HL-60/S4 treated with retinoic acid at 250 ng/mL for 4 days and 3 days (cell line): ENCODE data around the gene TMEM150A.
"Not testable (repeated sequence)": the region's sequence is repeated elsewhere in the genome, so short reads cannot be mapped to it uniquely, and the experiment has no call there.

Source experiments
- in situ Hi-C: fragments of 300-500 bp; cut with MboI; formaldehyde crosslinking; loops from 2 replicates; pipeline ENCODE4 v1.7.0; 2022; ENCODE audit warnings: low sequenced_read_pairs

Gene TMEM150A

DNA sequence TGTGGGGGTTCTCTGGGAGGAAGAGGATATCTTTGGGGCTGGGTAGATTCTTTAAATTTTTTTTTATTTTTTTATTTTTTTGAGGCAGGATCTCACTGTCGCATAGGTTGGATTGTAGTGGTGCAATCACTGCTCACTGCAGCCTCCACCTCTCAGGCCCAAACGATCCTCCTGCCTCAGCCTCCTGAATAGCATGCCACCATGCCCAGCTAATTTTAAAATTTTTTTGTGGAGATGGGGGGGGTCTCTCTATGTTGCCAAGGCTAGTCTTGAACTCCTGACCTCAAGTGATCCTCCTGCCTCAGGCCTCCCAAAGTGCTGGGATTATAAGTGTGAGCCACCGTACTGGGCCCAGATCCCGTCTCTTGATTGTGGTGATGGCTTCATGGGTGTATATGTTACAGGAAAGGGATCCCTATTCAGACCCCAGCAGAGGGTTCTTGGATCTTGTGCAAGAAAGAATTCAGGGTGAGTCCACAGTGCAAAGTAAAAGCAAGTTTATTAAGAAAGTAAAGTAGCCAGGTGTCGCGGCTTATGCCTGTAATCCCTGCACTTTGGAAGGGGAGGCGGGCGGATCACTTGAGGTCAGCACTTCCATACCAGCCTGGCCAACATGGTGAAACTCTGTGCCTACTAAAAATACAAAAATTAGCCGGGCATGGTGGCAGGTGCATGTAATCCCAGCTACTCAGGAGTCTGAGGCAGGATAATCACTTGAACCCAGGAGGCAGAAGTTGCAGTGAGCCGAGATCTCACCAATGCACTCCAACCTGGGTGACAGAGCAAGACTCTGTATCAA lies 11.4 kb upstream of the TMEM150A start:
- in situ Hi-C loops = no loop called here

DNA sequence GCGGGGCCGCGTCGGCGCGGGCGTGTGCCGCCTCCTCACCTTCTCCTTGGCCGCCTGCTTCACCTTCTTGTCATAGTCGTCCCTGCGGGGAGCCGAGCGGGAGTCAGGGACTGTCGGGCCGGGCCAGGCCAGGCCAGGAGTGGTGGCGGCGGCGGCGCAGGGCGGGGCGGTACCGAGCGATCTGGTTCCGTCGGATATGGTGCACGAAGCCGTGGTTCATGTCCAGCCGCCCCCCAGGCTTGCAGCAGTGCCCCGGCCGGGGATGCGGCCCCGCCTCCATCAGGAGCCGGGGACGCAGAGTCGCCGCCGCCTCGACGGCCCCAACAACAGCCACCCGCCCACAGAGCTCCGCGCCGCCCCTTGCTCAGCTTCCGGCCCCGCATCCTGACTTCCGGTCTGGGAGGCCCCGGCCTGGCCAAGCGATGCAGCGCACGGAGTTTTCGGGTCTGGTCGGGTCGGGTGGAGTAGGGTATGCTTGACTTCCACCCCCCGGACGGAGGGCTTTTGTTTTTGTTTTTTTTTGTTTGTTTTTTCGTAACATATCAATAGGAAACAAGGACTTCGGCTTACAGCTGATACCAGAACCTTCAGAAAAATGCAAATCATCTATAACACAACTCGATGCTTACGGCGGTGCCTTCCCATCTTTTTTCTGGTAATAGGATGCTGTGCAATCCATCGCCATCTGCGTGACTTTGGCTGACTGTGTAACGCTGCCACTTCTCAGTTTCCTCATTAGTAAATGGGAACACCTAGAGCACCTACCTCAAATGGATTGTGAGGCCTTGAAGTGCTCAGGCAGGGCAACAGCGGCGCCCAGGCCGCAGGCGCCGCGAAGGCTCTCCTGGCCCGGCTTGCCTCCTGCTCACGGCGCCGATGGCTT lies 9.4 kb upstream of the TMEM150A start, which contains the start of gene C2orf68:
TSS of gene C2orf68 (minus strand) at position 362 of the 883 bp plus-strand sequence. CDS start at position 280, 82 bp downstream.
- in situ Hi-C loops = no loop called here

DNA sequence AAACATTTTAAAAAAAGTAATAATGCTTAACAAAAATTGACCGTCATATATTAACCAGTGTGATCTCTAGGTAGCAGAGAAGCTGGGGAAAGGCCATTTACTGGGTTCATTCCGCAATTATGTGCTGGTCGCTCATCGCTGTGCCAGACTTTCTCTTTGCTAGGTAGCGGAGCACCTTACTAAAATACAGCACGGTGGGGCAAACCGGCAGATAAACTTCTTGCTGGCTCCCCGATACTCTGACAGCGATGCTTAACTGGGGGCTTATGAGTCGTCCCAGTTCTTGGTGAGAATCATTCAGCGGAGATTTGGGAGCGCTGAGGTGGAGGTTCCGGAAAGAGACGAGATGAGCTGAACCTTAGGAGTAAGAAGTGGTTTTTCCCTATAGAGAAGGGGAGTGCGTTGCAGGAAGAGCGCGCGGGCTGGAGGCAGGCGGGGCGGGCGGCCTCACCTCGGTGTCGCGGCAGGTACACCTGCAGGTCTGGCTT lies 8.8 kb upstream of the TMEM150A start:
- in situ Hi-C loops = no loop called here

DNA sequence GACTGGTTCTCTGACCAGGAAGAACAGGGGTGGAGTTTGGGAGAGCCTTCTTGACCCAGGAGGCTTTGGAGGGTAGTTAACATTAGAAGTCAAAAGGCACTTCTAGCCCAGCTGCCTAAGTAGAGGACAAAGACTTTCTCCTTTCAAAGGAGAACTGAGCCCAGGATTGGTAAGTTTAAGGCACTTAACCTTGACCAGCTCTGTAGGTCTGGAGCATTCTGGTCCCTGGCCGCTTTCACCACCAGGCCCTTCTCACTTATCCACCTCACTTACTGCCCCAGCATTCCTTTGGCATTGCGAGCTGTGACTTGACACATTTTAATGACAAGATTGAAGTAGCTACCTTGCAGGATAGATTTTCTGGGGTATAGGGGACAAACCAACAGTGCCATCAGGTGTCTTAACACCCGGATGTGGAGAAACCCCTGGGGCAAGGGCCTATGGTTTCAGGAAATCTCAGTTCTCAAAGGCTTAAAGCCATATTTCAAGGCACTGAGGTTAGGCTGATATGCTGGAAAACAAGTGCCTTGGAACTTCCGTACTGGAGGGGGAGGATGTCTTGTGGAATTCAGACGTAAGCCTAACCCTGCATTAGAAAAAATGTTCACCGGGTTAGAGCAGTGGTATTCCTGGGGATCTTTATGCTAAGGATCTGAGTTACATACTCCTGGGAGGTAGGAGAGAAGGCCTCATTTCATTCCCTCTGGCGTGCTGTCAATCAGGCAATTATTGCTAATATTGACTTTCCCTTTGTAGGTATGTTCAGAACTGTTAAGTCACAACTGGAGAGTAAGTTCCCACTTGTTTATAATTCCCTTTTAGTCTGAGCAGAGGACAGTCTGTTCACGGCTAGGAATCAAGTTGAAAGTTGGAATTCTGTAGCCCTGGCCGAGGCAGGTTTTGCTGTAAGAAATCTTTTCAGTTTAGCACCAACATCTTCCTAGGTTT lies 5.0 kb upstream of the TMEM150A start:
- in situ Hi-C loops = no loop called here

- in situ Hi-C loops = no loop called here
Measured at GRCh38 chr2:85606116-85606455, 3.6 kb upstream of the TMEM150A start.

DNA sequence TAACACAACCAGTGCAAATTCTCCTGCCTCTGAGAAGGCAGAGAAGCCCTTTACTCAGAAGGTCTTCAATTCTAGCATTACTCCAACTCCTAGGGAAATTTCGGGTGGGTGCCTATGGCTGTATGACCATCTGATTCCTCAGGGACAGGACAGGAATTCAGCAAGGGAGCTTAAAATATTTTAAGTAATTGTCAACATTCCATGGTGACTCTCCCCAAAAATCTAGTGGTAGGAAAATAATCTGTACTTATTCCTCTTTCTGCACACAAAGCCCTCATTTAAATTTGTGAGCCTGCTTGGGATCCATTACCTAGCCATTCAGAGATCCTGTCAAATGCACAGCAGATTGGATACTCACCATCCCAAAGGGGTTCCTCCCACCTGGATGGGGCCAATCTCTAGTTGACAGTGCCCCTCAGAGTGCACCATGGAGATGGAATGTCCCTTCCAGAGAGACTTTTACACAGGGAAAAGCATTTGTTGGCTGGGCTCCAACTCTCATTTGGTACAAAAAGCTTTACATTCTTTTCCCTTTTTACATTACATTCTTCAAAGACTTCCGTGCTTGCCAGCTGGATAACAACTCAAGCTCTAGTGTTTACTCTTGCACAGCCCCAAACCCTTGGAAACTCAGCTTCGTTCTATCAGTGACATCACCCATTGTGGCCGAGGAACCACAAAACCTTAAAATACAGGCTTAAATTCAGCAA lies 3.1 kb upstream of the TMEM150A start:
- in situ Hi-C loops = no loop called here

- in situ Hi-C loops = no loop called here
Measured at GRCh38 chr2:85604568-85605339, 2.3 kb upstream of the TMEM150A start.

DNA sequence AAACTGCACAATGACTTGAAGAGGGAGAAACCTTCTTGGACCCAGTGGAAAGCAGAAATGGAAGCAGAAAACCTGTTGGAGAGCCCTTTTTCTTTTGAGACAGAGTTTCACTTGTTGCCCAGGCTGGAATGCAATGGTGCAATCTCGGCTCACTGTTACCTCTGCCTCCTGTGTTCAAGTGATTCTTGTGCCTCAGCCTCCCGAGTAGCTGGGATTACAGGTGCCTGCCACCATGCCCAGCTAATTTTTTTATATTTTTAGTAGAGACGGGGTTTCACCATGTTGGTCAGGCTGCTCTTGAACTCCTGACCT lies 1.6 kb upstream of the TMEM150A start:
- in situ Hi-C loops = not testable (repeated sequence)

DNA sequence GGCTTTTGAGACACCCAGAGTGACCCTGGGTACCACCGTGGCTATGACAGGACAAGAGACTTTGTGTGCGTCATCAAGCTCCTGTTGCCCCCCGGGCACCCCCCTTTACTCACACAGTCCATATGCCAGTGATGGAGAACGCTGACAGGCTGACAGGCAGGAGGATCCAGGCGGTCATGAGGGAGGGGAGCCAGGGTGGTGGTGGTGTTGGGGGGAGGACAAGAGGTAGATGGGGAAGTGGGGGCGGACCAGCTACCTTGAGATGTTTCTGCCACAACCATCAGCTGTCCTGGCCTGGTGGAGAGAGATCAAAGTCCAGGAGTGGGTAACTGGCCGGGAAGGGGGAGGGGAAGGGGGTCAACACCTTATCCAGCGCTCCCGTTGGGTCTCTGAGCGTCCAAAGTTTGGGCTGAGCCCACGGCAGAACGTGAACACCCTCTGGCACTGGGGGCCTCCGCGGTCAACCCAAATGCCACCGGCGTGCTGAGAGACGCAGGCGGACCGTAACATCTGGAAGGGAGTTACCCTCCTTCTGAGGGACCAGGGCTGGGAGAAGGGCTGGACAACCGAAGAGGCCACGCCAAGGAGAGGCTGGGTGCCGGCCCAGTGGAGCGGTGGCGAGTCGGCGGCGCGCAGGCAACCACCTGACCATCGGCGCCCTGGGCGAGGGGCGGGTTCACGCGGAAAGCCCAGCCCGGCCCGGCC lies 575 bp downstream of the TMEM150A start:
- in situ Hi-C loops = no loop called here

- in situ Hi-C loops = no loop called here
Measured at GRCh38 chr2:85600951-85601770, 1.3 kb downstream of the TMEM150A start.

DNA sequence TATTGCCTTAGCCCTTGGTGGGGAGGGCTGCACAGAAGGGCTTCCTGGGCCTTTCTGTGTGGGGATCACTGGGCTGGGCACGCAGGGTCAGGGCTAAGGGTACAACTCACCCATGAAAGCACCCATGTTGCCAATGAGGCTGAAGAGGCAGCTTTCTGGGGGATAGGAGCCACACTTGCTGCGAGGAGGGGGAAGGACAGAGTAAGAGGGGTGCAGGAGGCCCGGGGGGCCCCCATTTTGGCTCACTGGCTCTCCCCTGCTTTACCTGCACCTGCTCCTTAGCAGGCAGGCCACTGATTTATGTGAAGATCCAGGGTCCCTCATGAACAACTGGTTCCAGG lies 2.3 kb downstream of the TMEM150A start:
- in situ Hi-C loops = no loop called here

GRCh38 chr2:85599468-85600234 lies 2.8 kb downstream of the TMEM150A start:
- in situ Hi-C loops = no loop called here

DNA sequence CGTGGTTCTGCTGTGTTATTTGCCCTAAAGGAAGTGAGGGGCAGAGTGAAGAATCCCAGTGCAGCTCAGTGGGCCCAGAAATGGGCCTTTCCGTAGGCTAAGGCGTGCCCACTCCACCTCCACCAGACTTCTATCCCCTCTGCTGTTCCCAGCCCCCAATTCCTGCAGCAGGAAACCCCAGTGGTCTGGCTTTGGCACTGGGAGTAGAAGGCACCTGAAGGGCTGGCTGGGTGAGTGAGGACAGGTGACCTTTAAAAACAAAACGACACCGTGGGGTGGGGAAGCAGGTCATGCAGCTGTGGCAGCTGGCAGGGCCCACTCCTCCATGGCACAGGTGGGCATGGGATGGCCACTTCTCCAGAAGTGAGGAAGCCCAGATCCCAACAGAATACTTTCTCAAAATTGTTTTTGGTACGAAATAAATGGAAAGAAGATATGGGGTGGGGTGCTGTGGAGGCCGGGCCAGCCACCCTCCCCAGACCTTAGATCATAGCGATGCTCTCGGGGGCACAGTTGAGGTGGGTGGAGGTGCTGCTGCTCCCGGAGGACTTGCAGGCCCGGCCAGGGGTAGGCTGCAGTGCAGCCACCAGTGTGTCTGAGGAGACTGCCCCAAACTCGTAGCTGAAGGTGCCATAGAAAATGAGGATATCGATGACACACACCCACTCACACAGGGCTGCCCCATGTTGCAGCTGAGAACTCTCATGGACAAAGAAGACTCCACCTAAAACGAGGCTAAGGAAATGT lies 3.7 kb downstream of the TMEM150A start:
- in situ Hi-C loops = no loop called here

DNA sequence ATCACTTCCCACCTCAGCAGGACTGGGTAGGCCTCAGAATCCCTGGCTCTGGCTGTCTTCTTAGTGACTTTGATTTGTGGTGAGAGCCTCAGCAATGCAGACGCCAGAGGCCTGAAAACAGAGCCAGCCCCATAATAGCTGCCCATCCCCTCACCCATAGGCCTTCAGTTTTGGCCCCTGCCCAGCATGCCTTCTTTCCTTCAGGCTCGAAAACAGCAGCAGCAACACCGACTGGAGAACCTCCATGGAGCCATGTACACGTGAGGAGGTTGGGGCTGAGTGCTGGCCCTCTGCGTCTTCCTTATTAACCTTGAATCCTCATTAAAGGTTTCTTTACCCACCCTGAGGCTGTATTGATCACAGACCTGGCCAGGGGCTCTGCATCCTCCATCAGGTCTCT lies 5.3 kb downstream of the TMEM150A start:
- in situ Hi-C loops = no loop called here

DNA sequence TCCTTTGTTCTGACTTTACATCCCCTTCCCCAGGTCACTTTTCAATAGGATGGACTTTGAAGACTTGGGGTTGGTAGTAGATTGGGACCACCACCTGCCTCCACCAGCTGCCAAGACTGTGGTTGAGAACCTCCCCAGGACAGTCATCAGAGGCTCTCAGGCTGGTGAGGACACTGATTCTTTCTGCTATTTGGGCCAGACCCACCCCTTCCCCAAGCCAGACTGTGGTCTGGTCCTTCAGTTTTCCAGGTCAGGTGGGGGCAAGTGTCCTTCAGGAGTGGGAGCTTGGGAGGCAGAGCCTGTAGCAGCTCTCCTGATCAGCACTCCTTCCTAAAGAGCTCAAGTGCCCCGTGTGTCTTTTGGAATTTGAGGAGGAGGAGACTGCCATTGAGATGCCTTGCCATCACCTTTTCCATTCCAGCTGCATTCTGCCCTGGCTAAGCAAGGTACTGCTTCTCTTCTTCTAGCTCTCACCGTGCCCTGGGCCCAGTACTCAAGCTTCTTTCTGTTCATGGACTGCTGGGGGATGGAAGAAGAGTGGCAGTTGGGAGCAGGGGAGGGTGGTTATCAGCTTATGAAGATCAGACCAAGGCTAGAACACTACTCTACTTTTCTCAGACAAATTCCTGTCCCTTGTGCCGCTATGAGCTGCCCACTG lies 5.9 kb downstream of the TMEM150A start:
- in situ Hi-C loops = no loop called here

DNA sequence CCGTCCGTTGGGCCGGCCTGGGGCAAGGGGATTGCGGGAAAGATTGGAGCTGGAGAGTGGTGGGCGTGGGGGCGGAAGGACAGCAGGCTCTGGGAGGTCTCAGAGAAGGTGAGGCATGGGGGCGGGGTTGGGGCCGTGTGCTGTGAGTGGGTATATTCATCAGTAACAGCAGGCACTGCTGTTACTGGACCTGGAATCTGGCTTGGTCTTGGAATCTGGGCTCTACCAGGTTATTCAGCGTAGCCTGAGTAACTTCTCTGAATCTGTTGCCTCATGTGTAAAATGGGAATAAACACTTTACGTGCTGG lies 6.5 kb downstream of the TMEM150A start:
- in situ Hi-C loops = no loop called here
